OCI-LY1 (cell line): ENCODE results near the gene ZNF687.

Experiments used
- H2AFZ ChIP-seq: fragments of 200-600 bp; sonication (generic), shearing (Covaris generic); 2 replicates; pipeline ENCODE4 v1.6.0; 2014; ENCODE audit warnings: antibody characterized with exemption, mild to moderate bottlenecking, low read length
- H3F3A ChIP-seq: fragments of 200-600 bp; sonication (generic), shearing (Covaris generic); 2 replicates; pipeline ENCODE4 v1.6.0; 2014; ENCODE audit warnings: mild to moderate bottlenecking, antibody characterized with exemption, low read length, moderate library complexity; ENCODE audit not compliant: insufficient read depth
- H3K27ac ChIP-seq: fragments of 200-600 bp; sonication (generic); 2 replicates; pipeline ENCODE4 v1.5.1; 2014; ENCODE audit warnings: low read length, mixed run types, mild to moderate bottlenecking, low read depth; ENCODE audit not compliant: poor library complexity, severe bottlenecking
- H3K27me3 ChIP-seq: fragments of 200-600 bp; sonication (generic); 2 replicates; pipeline ENCODE4 v1.6.0; 2014; ENCODE audit warnings: antibody characterized with exemption, mild to moderate bottlenecking, low read length, moderate library complexity; ENCODE audit not compliant: insufficient read depth
- H3K36me3 ChIP-seq: fragments of 200-600 bp; sonication (generic); 2 replicates; pipeline ENCODE4 v1.6.1; 2014; ENCODE audit warnings: mild to moderate bottlenecking, antibody characterized with exemption, low read length, moderate library complexity, mixed read lengths; ENCODE audit not compliant: insufficient read depth
- H3K4me1 ChIP-seq: fragments of 200-600 bp; sonication (generic); 2 replicates; pipeline ENCODE4 v1.5.1; 2014; ENCODE audit warnings: mild to moderate bottlenecking, low read length, moderate library complexity; ENCODE audit not compliant: insufficient read depth, severe bottlenecking
- H3K4me2 ChIP-seq: fragments of 200-600 bp; sonication (generic), shearing (Covaris generic); 2 replicates; pipeline ENCODE4 v1.6.1; 2014; ENCODE audit warnings: low read length
- H3K4me3 ChIP-seq: fragments of 200-600 bp; sonication (generic); 2 replicates; pipeline ENCODE4 v1.5.1; 2014; ENCODE audit warnings: low read length, low read depth, mild to moderate bottlenecking, mixed read lengths; ENCODE audit not compliant: poor library complexity, severe bottlenecking
- H3K79me2 ChIP-seq: fragments of 200-600 bp; shearing (Covaris generic); 2 replicates; pipeline ENCODE4 v1.6.1; 2016; ENCODE audit warnings: mixed run types, low read length, mixed read lengths; ENCODE audit not compliant: insufficient read depth
- H3K9ac ChIP-seq: fragments of 200-600 bp; sonication (generic), shearing (Covaris generic); 2 replicates; pipeline ENCODE4 v1.6.1; 2014; ENCODE audit warnings: mild to moderate bottlenecking, low read length, mixed read lengths
- H3K9me2 ChIP-seq: fragments of 200-600 bp; sonication (generic), shearing (Covaris generic); 2 replicates; pipeline ENCODE4 v1.6.1; 2014; ENCODE audit warnings: low read depth, mild to moderate bottlenecking, low read length, mixed read lengths
- H3K9me3 ChIP-seq: fragments of 200-600 bp; shearing (Covaris generic); 2 replicates; pipeline ENCODE4 v1.6.1; 2014; ENCODE audit warnings: low read length, mixed read lengths
- H4K20me1 ChIP-seq: fragments of 200-600 bp; sonication (generic), shearing (Covaris generic); 2 replicates; pipeline ENCODE4 v1.6.0; 2016; ENCODE audit warnings: mild to moderate bottlenecking, low read length; ENCODE audit not compliant: insufficient read depth
- CTCF ChIP-seq: fragments of 200-600 bp; sonication (generic), shearing (Covaris generic); IDR thresholded peaks from 2 replicates; pipeline ENCODE4 v1.5.1; 2017; ENCODE audit warnings: mild to moderate bottlenecking, antibody characterized with exemption, low read length, moderate library complexity, mixed read lengths
- EZH2 ChIP-seq: fragments of 200-600 bp; sonication (generic), shearing (Covaris generic); IDR thresholded peaks from 2 replicates; pipeline ENCODE4 v1.8.0; 2017; ENCODE audit warnings: borderline replicate concordance, mixed run types, mild to moderate bottlenecking, antibody characterized with exemption, low read length, moderate library complexity, mixed read lengths

ZNF687 gene

GRCh38 chr1:151281225-151281968 lies 702 bp upstream of the ZNF687 start:
- peaks cover 31% of the 10 kb centered on the region for H3K4me1 ChIP-seq
- H3K36me3 ChIP-seq, result peaks cover 6% of the 10 kb centered on the region; the same call in 1 of the 2 replicates
- H3K4me2 ChIP-seq, result peak overlapping the region; percentile 78
- peak overlapping the region; percentile 27; the same call in 1 of the 2 replicates for H2AFZ ChIP-seq
- no peaks in the 10 kb centered on the region for H3K9me3 ChIP-seq
- peak overlapping the region; percentile 85 for H3K9ac ChIP-seq
- no peaks in the 10 kb centered on the region for H3K79me2 ChIP-seq
- no peaks in the 10 kb centered on the region for H3K27me3 ChIP-seq
- TF ChIP-seq CTCF (no peak), EZH2 (no peak)
- peak overlapping the region; percentile 82 for H3K4me3 ChIP-seq
- H4K20me1 ChIP-seq, result no peaks in the 10 kb centered on the region
- H3F3A ChIP-seq, result no peaks in the 10 kb centered on the region
- H3K9me2 ChIP-seq, result no peaks in the 10 kb centered on the region
- H3K27ac ChIP-seq, result peak overlapping the region; percentile 94

- peak overlapping the region; percentile 82 for H3K4me3 ChIP-seq
- no peaks in the 10 kb centered on the region for H3K79me2 ChIP-seq
- H4K20me1 ChIP-seq, result no peaks in the 10 kb centered on the region
- no peaks in the 10 kb centered on the region for H3K9me3 ChIP-seq
- H2AFZ ChIP-seq, result no peak overlapping the region
- H3F3A ChIP-seq, result no peaks in the 10 kb centered on the region
- peaks cover 24% of the 10 kb centered on the region for H3K4me1 ChIP-seq
- H3K9me2 ChIP-seq, result no peaks in the 10 kb centered on the region
- peak overlapping the region; percentile 86 for H3K9ac ChIP-seq
- peak overlapping the region; percentile 98 for H3K4me2 ChIP-seq
- H3K27ac ChIP-seq, result peak overlapping the region; percentile 52
- TF ChIP-seq EZH2 (no peak), CTCF (no peak)
- H3K36me3 ChIP-seq, result peaks cover 23% of the 10 kb centered on the region
- H3K27me3 ChIP-seq, result no peaks in the 10 kb centered on the region
These were observed 1.0 kb downstream of the ZNF687 start for GRCh38 chr1:151282883-151283725.

- H3K4me2 ChIP-seq, result peak overlapping the region; percentile 98
- H3K9ac ChIP-seq, result peak overlapping the region; percentile 86; the same call in 1 of the 2 replicates
- H3K4me3 ChIP-seq, result peak overlapping the region; percentile 82
- TF ChIP-seq EZH2 (no peak), CTCF (no peak)
- H3F3A ChIP-seq, result no peaks in the 10 kb centered on the region
- no peaks in the 10 kb centered on the region for H3K9me2 ChIP-seq
- no peaks in the 10 kb centered on the region for H3K79me2 ChIP-seq
- no peak overlapping the region for H2AFZ ChIP-seq
- peaks cover 33% of the 10 kb centered on the region for H3K36me3 ChIP-seq
- peaks cover 24% of the 10 kb centered on the region for H3K4me1 ChIP-seq
- no peaks in the 10 kb centered on the region for H4K20me1 ChIP-seq
- H3K27ac ChIP-seq, result peak overlapping the region; percentile 52
- H3K27me3 ChIP-seq, result no peaks in the 10 kb centered on the region
- H3K9me3 ChIP-seq, result no peaks in the 10 kb centered on the region
These were observed 2.0 kb downstream of the ZNF687 start for GRCh38 chr1:151284013-151284577.
